ENCODE measurements around the gene NACC1.

The NACC1 gene

DNA sequence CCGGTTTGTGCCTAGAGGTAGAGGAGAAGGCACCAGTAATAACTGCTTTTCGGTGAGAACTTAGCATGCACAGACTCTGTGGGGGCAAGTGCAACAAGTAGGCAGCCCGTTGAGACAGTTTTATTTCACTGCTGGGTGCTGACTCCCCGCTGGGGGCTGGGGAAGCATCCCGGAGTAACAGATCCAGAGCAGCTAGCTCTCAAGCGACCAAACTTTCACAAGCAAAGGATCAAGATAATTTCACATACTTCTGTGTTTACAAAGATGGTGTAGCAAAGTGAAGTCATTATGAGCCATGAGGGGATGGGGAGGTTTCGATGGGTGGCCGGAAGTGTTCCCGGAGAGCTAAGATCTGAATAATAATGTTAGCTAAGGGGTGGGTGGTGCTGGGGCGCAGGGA lies 2.8 kb downstream of the NACC1 start:
- no peak for TF ChIP-seq CTCF (conservative IDR thresholded peaks at IDR 0.05; ENCODE audit: low read depth)
- ChIA-PET POLR2A (ENCODE audit: low non-redundant PET) (no interaction called here), CTCF (interaction anchor here (0.5 kb wide), 1 partner anchor 273 kb away, joined by 4 read pairs; no protein-coding TSS in a partner anchor)
- no peak for DNase-seq (ENCODE audit: low spot score)
- peak overlapping the region; percentile 87 for H3K27ac ChIP-seq

DNA sequence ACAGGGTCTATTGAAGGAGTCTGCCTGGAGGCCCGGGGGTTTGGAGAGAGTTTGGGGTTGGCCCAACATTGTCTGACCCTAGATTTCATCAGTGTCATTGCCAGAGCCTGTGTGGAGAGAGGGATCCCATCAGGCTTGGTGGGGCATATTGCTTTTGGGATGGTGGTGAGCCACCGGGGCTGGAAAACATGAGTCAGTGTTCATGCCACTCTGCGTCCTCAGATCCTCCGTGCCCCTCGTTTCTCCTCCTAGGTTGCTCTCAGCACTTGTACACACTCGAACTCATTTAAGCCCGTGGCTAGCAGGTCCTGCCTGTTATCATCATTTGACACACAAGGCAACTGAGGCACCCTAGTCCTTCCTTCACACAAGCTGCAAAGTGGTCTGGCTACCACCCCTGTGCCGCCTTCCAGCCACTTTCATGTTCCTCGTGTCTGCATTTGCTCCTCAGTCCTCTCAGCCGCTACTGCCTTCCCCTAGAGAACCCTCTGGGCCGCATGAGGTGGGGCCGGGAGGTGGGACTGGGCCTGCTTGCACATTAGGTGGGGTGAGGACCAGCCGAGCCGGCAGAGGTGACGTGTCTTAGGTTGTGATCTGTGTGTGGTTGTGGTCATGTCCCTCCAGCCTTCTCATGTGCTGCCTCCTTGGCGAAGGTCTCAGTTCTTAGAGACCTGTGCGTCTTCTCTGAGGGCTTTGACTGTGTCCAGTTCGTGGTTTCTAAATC lies 3.6 kb downstream of the NACC1 start:
- POLR2A ChIA-PET (ENCODE audit: low non-redundant PET) = no interaction called here
- CTCF ChIA-PET = no interaction called here
- DNase-seq (ENCODE audit: low spot score) = no peak
- H3K27ac ChIP-seq = peak overlapping the region; percentile 87
- TF ChIP-seq CTCF (conservative IDR thresholded peaks at IDR 0.05; ENCODE audit: low read depth) = no peak

DNA sequence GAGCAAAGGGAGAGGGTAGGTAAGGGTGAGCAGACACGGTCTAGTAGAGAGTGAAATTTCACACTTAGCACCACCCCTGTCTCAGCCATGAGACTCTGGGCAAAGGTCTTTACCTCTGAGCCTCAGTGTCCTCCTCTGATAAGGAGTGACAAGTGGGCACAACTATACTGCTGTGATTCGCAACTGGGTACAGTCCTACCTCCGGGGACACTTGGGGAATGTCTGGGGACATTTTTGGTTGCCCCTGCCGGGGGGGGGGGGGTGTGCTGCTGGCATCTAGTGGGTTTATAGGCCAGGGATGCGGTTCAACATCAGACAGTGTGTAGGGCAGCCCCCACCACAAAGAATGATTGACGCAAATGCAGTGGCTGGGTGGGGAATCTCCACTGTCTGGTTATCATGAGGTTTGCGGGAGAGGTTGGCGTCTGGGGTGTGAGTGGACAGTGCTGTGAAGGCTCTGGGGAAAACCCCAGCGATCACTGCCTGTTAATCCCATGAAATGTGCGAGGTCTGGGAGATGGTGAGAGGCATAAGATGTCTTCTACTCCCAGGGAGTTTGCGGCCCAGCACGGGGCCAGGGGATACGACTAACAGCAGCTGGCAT lies 4.3 kb downstream of the NACC1 start:
- POLR2A ChIA-PET (ENCODE audit: low non-redundant PET) = no interaction called here
- no peak for DNase-seq (ENCODE audit: low spot score)
- CTCF ChIA-PET = interaction anchor here (1.1 kb wide), 1 partner anchor 28 kb away, joined by 3 read pairs; no protein-coding TSS in a partner anchor

GRCh38 chr19:13122980-13123957 lies 5.2 kb downstream of the NACC1 start:
- DNase-seq (ENCODE audit: low spot score) = no peak
- peak overlapping the region; percentile 87 for H3K27ac ChIP-seq
- POLR2A ChIA-PET (ENCODE audit: low non-redundant PET) = no interaction called here
- no peak for TF ChIP-seq CTCF (conservative IDR thresholded peaks at IDR 0.05; ENCODE audit: low read depth)
- CTCF ChIA-PET = interaction anchor here (0.6 to 1.1 kb wide), 3 partner anchors 29 to 192 kb away, joined by 3 to 5 read pairs (median 4); no protein-coding TSS in a partner anchor

More for the DNA sequence above, 4.3 kb downstream of the NACC1 start:
- peak overlapping the region; percentile 87 for H3K27ac ChIP-seq
- no peak for TF ChIP-seq CTCF (conservative IDR thresholded peaks at IDR 0.05; ENCODE audit: low read depth)

- DNase-seq (ENCODE audit: low spot score) = no peak
- ChIA-PET CTCF (no interaction called here), POLR2A (ENCODE audit: low non-redundant PET) (interaction anchor here (1.0 kb wide), 1 partner anchor 14 kb away, joined by 5 read pairs; no protein-coding TSS in a partner anchor)
- no peak for TF ChIP-seq CTCF (conservative IDR thresholded peaks at IDR 0.05; ENCODE audit: low read depth)
- no peak overlapping the region for H3K27ac ChIP-seq
Measured at GRCh38 chr19:13127051-13127450, 9.0 kb downstream of the NACC1 start.

Measured in RWPE1 (cell line).